GM23338 (cell line): ENCODE data around the gene TLCD5. TPM values are rescaled to one million over a fixed set of nuclear protein-coding genes. Genes with fewer than 3 reads are reported as not detected.

Source experiments
- ETS1 ChIP-seq: IDR thresholded peaks from 2 replicates; pipeline ENCODE4 v1.6.1; 2016; ENCODE audit warnings: antibody characterized with exemption
- EZH2phosphoT487 ChIP-seq: fragments of 200-600 bp; sonication (generic); IDR thresholded peaks from one replicate; pipeline ENCODE4 v1.8.1; 2018; ENCODE audit warnings: antibody characterized with exemption; ENCODE audit not compliant: unreplicated experiment
- NANOG ChIP-seq: IDR thresholded peaks from 2 replicates; pipeline ENCODE4 v1.6.1; 2016; ENCODE audit warnings: antibody characterized with exemption, borderline replicate concordance
- REST ChIP-seq: IDR thresholded peaks from one replicate; pipeline ENCODE4 v1.6.1; 2018; ENCODE audit warnings: antibody characterized with exemption; ENCODE audit not compliant: unreplicated experiment
- ZNF462 ChIP-seq: fragments of 250-450 bp; sonication (Bioruptor Pico); IDR thresholded peaks from 2 replicates; pipeline ENCODE4 v1.5.0; 2020; ENCODE audit warnings: mild to moderate bottlenecking, moderate library complexity
- polyA plus RNA-seq: library from polyadenylated mRNA; unstranded; fragments of >200 nt; fragmentation: Nextera tagmentation; extraction: Ambion mirVana; gene quantifications from 2 replicates; pipeline ENCODE4 v1.2.1, GENCODE V29; 2016
- total RNA-seq: library from RNA; depleted of rRNA; stranded (reverse); fragments of >200 nt; shearing (Covaris generic); gene quantifications from 2 replicates; pipeline ENCODE4 v1.2.3, GENCODE V29; 2014

The TLCD5 gene
- total and polyA plus RNA-seq, 2 experiments from 2014 or later = 5.2 to 10.0 TPM

GRCh38 chr11:120350637-120351036, 25.5 kb downstream of the TLCD5 start (continued):
- TF ChIP-seq ZNF462 (CRISPR knock-in tag) (no peak), NANOG (no peak), EZH2phosphoT487 (no peak), REST (no peak), ETS1 (no peak)
